HG02943 (cell line): ENCODE data around the gene CRYBA2.

Experiments
- ATAC-seq: cut with Tn5 transposase; IDR thresholded peaks from one replicate; pipeline ENCODE4 v1.9.1; 2021; ENCODE audit warnings: mild to moderate bottlenecking, low read depth, moderate library complexity; ENCODE audit not compliant: unreplicated experiment

The CRYBA2 gene

DNA sequence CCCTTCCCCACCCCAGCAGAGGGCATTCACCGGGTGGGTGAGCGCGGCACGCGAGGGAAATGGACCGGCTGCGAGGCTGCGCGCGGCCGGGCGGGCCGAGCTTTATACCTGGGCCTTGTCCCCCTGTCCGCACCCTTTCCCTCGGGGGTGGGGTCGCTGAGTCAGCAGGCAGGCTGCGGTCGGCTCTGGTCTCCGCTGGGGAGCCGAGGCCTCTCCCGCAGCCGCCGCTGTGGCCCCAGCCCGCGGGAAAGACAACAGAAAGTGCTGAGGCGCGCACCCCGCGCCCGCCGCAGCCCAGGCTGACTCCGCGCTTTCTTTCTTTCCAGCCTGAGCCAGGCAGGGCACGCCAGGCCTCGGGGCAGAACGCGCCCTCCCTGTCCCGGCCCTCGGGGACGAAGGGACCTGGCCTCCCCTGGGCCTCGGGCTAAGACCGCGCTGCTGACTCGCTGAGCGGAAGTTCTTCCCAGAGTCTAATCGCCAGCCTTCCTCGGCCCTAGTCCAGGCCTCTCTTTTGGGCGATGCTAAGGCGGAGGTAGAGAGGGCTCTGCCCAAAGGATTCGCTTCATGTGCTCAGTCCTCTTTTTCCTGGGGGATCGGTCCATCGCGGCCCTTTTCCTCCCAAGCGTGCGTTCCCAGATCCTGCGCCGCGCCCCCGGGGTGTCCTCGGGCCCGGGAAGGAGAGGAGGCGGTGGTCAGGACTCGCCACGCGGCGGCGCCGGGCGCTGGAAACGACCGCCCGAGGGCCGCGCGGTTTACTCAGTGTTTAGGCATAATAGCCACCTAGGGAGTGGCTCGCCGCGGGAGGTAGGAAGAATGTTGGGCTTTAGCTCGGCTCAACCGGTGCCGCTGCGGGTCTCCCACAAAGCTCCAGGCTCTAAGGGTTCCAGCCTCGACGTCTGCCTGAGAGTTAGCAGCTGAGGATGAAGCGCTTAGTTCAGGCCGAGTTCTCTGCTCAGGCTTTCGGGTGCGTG is at the start of gene CRYBA2:
Gene CRYBA2 (minus strand): TSS at position 78 of the 971 bp plus-strand sequence. CDS start 246 bp downstream, outside the sequence.
- ATAC-seq: no peak

DNA sequence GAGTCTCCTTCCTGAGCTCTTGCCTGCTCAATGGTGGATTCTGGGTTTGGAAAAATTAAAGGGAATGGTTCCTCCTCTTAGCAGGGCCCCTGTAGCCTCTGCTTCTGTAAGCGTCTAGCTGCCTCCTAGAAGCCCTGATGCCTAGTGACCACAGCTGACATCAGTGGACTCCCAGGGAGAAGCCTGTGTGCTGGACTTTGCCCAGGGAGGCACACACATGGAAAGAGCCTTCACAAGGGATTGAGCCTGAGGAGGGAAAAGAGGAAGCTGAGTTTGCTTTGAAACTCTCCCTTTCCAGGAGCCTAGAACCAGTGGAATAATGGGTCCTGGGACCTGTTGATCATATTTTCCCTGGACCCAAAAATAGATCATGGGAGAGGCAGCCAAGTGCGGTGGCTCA is 49.5 kb upstream of the CRYBA2 start:
- ATAC-seq: no peak

- no peak for ATAC-seq
These were observed 48.9 kb upstream of the CRYBA2 start for GRCh38 chr2:219042157-219042556.

DNA sequence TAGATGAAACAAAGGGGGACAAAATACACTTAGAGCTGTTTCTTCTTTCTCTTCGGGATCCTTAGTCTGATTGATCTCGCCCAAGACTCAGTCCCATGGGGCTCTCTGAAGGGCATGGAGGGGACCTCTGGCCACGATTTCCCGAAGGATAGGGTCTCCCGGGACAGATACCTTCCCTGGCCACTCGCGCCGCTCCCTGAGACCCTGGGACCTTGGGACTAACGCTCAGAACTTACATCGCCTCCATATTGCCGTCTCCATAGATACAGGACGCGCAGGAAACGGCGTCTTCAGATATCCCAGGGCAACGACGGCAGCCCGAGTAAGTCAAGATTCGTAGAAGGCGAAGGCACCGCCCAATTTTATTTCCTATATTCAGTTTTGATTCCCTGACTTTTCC is 48.0 kb upstream of the CRYBA2 start, which contains the start of gene CFAP65:
Gene CFAP65 (minus strand): TSS at position 265 of the 400 bp plus-strand sequence. CDS start 2,468 bp downstream, outside the sequence.
- ATAC-seq: no peak

- ATAC-seq: no peak
These were observed 45.4 kb upstream of the CRYBA2 start for GRCh38 chr2:219038600-219038999.

GRCh38 chr2:219037783-219038499 is 44.7 kb upstream of the CRYBA2 start:
- ATAC-seq: no peak

GRCh38 chr2:219035942-219036341 is 42.7 kb upstream of the CRYBA2 start:
- no peak for ATAC-seq

DNA sequence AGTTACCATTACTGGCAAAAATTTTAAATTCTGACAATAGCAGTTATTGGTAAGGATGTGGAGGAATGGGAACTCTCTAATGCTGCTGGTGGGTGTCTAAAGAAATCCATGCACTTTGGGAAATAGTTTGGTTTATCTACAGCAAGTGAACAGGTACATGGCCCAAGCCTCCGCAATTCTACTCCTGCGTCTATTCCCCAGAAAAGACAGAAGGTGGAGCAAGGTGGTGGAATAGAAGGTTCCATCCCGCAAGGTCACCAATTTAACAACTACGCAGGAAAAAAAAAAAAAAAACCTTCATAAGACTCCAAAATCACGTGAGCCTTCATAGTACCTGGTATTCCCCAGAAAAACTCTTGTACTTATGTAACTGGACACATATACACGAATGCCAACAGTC is 41.6 kb upstream of the CRYBA2 start:
- no peak for ATAC-seq

GRCh38 chr2:219032051-219032745 is 39.0 kb upstream of the CRYBA2 start:
- no peak for ATAC-seq

DNA sequence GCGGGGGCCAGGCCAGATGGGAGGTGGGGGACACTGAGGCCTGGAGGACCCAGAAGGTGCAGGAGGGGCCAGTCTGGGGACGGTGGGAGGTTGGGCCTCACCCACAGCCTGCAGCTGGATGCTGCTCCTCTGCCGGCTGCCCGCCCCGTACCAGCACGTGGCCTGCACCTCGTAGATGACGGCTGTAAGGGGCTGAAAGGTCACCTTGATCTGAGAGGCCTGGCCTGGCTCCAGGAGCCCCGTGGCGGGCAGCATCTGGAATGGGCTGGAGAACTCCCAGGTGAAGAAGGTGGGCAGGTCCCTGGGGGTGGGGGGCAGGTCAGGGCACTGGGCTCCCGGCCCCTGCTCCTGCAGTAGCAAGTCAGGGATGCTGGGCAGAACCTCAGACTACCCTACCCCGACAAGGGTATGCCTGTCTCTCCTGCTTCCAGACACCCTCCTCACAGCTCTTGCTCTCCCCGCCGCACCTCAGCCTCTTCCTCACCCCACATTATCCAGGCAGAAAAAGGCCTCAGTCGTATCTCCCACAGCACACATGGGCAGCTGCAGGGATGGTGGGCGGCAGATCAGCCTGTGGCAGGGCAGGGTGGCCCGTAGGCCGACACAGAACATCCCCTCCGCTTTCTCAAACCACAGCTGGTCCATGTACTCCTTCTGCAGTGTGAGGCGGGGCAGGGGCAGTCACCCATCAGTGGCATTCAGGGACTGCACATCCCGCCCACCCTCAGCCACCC is 38.0 kb upstream of the CRYBA2 start:
- ATAC-seq: no peak

DNA sequence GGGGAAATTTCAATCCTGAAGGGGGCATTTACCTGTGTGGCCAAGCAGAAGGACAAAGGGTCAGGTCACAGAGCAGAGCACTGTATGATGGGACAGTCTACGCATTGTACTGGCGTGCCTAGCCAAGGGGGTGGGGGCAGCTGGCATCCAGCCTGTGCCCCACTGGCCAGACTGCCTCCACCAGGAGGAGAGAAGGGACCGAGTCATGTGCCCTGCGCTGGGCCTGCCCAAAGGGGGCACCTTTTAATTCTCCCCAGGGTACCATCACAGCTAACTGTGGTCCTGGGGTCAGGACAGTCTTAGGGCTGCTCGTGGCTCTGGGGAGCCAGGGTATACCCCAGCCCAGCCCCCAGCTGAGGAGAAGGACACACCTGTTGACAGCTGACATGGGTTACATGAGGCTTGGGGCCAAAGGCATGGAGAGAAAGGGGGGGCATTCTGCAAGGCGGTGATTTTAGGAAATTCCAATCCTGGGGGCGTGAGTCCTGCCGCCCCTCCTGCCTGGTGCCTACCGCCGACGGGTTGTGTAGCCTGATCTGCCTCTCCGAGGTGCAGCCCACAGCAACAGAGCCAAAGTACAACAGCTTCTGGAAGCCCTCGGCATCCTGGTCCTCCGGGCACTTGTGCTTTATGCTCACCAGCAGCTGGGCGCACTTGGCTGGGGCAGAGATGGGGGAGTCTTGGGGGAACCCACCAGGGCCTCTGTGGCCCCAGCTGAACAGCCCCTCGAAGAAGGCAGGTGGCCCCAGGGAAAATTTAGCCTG is 37.1 kb upstream of the CRYBA2 start:
- ATAC-seq: no peak

- no peak for ATAC-seq
These were observed 36.6 kb upstream of the CRYBA2 start for GRCh38 chr2:219029829-219030165.

- no peak for ATAC-seq
These were observed 36.0 kb upstream of the CRYBA2 start for GRCh38 chr2:219028996-219029828.

- no peak for ATAC-seq
These were observed 34.9 kb upstream of the CRYBA2 start for GRCh38 chr2:219028141-219028540.

- ATAC-seq: no peak
These were observed 34.4 kb upstream of the CRYBA2 start for GRCh38 chr2:219027511-219028055.

DNA sequence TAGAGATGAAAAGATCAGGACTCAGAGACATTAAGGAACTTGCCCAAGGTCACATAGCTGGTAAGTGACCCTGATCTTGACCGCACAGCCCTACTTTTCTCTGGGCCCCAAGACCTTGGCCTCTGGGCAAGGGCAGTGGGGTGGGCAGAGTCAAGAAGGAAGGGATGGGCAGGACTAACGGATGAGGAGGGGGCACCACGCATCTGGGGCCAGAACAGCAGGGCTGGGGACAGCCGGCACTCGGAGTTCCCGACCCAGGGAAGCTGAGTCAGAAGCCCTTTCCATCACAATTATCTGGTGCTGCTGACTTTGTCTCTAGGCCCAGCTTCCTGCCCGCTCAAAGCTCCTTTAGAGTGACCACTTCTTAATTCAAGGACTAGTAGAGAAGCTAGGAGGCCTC is 33.7 kb upstream of the CRYBA2 start:
- ATAC-seq: no peak

DNA sequence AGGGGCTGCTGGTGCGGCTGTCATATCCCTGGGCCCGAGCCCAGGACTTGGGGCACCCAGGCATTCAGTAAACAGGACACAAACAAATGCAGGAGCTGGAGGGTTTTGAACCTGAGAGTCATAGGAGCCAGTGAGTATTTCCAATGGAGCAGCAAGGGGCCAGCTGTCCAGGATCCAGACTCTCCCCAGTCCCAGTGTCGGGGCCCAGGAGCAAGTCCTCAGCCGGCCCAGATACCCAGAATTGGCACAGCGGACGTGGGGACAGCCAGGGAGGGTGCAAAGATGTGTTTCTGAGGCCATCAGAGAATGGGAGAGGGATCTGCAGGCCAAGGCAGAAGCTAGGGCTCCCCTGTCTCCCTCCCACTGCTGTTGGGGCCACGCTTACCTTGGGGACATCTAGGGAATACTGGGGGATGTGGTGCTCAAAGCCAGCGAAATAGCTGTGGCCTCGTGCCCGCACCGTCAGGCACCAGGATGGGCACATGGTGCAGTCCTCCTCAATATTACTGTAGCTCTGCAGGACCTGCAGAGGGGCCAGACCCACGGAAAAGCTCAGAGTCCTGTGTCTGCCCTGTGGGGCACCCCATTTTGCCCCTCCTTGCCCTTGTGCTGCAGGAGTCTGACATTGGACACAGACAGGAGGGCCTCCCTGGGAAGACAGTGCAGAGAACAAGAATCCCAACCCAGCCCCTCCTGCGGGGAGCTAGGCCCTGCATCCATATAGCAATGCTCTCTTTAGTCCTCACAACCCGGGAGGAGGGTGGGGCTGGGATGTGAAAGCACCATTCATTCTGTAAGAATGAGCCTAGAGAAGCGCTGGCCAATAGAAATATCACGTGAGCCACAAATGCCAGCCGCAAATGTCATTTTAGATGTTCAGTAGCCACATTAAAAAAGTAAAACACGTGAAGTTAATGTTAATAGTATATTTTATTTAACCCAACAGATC is 32.7 kb upstream of the CRYBA2 start:
- ATAC-seq: no peak
